ENCODE results near the gene PGF. TPM values are rescaled to one million over a fixed set of nuclear protein-coding genes. Genes with fewer than 3 reads are reported as not detected.

PGF gene
- total RNA-seq, 2 experiments from 2014 or later = 0.21 TPM; not detected in 1

GRCh38 chr14:74977164-74977900 is 21.9 kb upstream of the PGF start:
- Mint-ChIP-seq H3K4me1 (ENCODE audit: low read depth) (peaks cover 18% of the 10 kb centered on the region), H3K27me3 (ENCODE audit: low read depth) (no peaks in the 10 kb centered on the region), H3K27ac (peak overlapping the region; percentile 49), H3K4me3 (no peak overlapping the region), H3K36me3 (ENCODE audit: low read depth) (no peaks in the 10 kb centered on the region), H3K9me3 (ENCODE audit: insufficient read depth) (no peaks in the 10 kb centered on the region)
- DNase-seq (no peak), ATAC-seq (no peak)
- POLR2A ChIA-PET = interaction anchor here (0.6 kb wide), 1 partner anchor 1169 kb away, joined by 4 read pairs; no protein-coding TSS in a partner anchor
- CTCF ChIA-PET = no interaction called here

GRCh38 chr14:74976264-74977113 is 21.1 kb upstream of the PGF start:
- DNase-seq (no peak), ATAC-seq (no peak)
- peak overlapping the region; percentile 49 for H3K27ac Mint-ChIP-seq
- H3K4me1 Mint-ChIP-seq (ENCODE audit: low read depth) = peaks cover 18% of the 10 kb centered on the region
- H3K36me3 Mint-ChIP-seq (ENCODE audit: low read depth) = no peaks in the 10 kb centered on the region
- no peaks in the 10 kb centered on the region for H3K27me3 Mint-ChIP-seq (ENCODE audit: low read depth)
- no peaks in the 10 kb centered on the region for H3K9me3 Mint-ChIP-seq (ENCODE audit: insufficient read depth)
- POLR2A ChIA-PET = no interaction called here
- no peak overlapping the region for H3K4me3 Mint-ChIP-seq
- CTCF ChIA-PET = interaction anchor here (1.2 to 1.6 kb wide), 2 partner anchors 30 to 112 kb away, joined by 3 to 6 read pairs; no protein-coding TSS in a partner anchor

- Mint-ChIP-seq H3K27ac (no peak overlapping the region), H3K27me3 (ENCODE audit: low read depth) (no peaks in the 10 kb centered on the region), H3K9me3 (ENCODE audit: insufficient read depth) (no peaks in the 10 kb centered on the region), H3K4me1 (ENCODE audit: low read depth) (peaks cover 18% of the 10 kb centered on the region), H3K4me3 (no peak overlapping the region), H3K36me3 (ENCODE audit: low read depth) (no peaks in the 10 kb centered on the region)
- no peak for ATAC-seq
- DNase-seq = no peak
- CTCF ChIA-PET = interaction anchor here (1.2 to 1.6 kb wide), 2 partner anchors 29 to 113 kb away, joined by 3 to 6 read pairs; no protein-coding TSS in a partner anchor
- POLR2A ChIA-PET = no interaction called here
These were observed 19.8 kb upstream of the PGF start for GRCh38 chr14:74975059-74975810.

GRCh38 chr14:74974364-74975058 is 19.1 kb upstream of the PGF start:
- H3K4me1 Mint-ChIP-seq (ENCODE audit: low read depth) = peaks cover 18% of the 10 kb centered on the region
- H3K27ac Mint-ChIP-seq = peak overlapping the region; percentile 22
- CTCF ChIA-PET = interaction anchor here (1.6 kb wide), 1 partner anchor 28 kb away, joined by 6 read pairs; no protein-coding TSS in a partner anchor
- no peaks in the 10 kb centered on the region for H3K36me3 Mint-ChIP-seq (ENCODE audit: low read depth)
- no peak for DNase-seq
- ATAC-seq = no peak
- no peaks in the 10 kb centered on the region for H3K27me3 Mint-ChIP-seq (ENCODE audit: low read depth)
- no peaks in the 10 kb centered on the region for H3K9me3 Mint-ChIP-seq (ENCODE audit: insufficient read depth)
- POLR2A ChIA-PET = no interaction called here
- no peak overlapping the region for H3K4me3 Mint-ChIP-seq

GRCh38 chr14:74973905-74974363 is 18.5 kb upstream of the PGF start:
- no peak for ATAC-seq
- peaks cover 18% of the 10 kb centered on the region for H3K4me1 Mint-ChIP-seq (ENCODE audit: low read depth)
- no peaks in the 10 kb centered on the region for H3K27me3 Mint-ChIP-seq (ENCODE audit: low read depth)
- no peak for DNase-seq
- peak overlapping the region; percentile 22 for H3K27ac Mint-ChIP-seq
- H3K36me3 Mint-ChIP-seq (ENCODE audit: low read depth) = no peaks in the 10 kb centered on the region
- POLR2A ChIA-PET = interaction anchor here (1.0 kb wide), 1 partner anchor 9 kb away, joined by 4 read pairs; no protein-coding TSS in a partner anchor
- CTCF ChIA-PET = interaction anchor here (1.4 kb wide), 1 partner anchor 115 kb away, joined by 3 read pairs; no protein-coding TSS in a partner anchor
- no peaks in the 10 kb centered on the region for H3K9me3 Mint-ChIP-seq (ENCODE audit: insufficient read depth)
- H3K4me3 Mint-ChIP-seq = no peak overlapping the region

- no peak overlapping the region for H3K27ac Mint-ChIP-seq
- no peak overlapping the region for H3K4me3 Mint-ChIP-seq
- ATAC-seq (peak; percentile 78), DNase-seq (peak; percentile 64)
- CTCF ChIA-PET = interaction anchor here (1.4 kb wide), 1 partner anchor 116 kb away, joined by 3 read pairs; no protein-coding TSS in a partner anchor
- H3K36me3 Mint-ChIP-seq (ENCODE audit: low read depth) = no peaks in the 10 kb centered on the region
- POLR2A ChIA-PET = interaction anchor here (1.0 kb wide), 1 partner anchor 9 kb away, joined by 4 read pairs; no protein-coding TSS in a partner anchor
- no peaks in the 10 kb centered on the region for H3K9me3 Mint-ChIP-seq (ENCODE audit: insufficient read depth)
- H3K4me1 Mint-ChIP-seq (ENCODE audit: low read depth) = peaks cover 18% of the 10 kb centered on the region
- no peaks in the 10 kb centered on the region for H3K27me3 Mint-ChIP-seq (ENCODE audit: low read depth)
These were observed 17.7 kb upstream of the PGF start for GRCh38 chr14:74973003-74973653.

- H3K36me3 Mint-ChIP-seq (ENCODE audit: low read depth) = no peaks in the 10 kb centered on the region
- peaks cover 16% of the 10 kb centered on the region for H3K4me1 Mint-ChIP-seq (ENCODE audit: low read depth)
- DNase-seq = no peak
- CTCF ChIA-PET = interaction anchor here (0.7 to 1.8 kb wide), 2 partner anchors 24 to 63 kb away, joined by 4 to 5 read pairs; no protein-coding TSS in a partner anchor
- POLR2A ChIA-PET = interaction anchor here (0.6 to 0.7 kb wide), 2 partner anchors 135 to 715 kb away, joined by 3 read pairs; no protein-coding TSS in a partner anchor
- no peak overlapping the region for H3K27ac Mint-ChIP-seq
- no peak for ATAC-seq
- H3K9me3 Mint-ChIP-seq (ENCODE audit: insufficient read depth) = no peaks in the 10 kb centered on the region
- peaks cover 16% of the 10 kb centered on the region for H3K27me3 Mint-ChIP-seq (ENCODE audit: low read depth)
- no peak overlapping the region for H3K4me3 Mint-ChIP-seq
These were observed 13.4 kb upstream of the PGF start for GRCh38 chr14:74968811-74969210.

- no peak overlapping the region for H3K27ac Mint-ChIP-seq
- H3K36me3 Mint-ChIP-seq (ENCODE audit: low read depth) = no peaks in the 10 kb centered on the region
- ATAC-seq (no peak), DNase-seq (no peak)
- H3K4me1 Mint-ChIP-seq (ENCODE audit: low read depth) = peaks cover 20% of the 10 kb centered on the region
- no peaks in the 10 kb centered on the region for H3K9me3 Mint-ChIP-seq (ENCODE audit: insufficient read depth)
- ChIA-PET CTCF (interaction anchor here (1.2 to 3.2 kb wide), 4 partner anchors 8 to 123 kb away, joined by 5 to 14 read pairs (median 10); no protein-coding TSS in a partner anchor), POLR2A (interaction anchor here (1.7 kb wide), 1 partner anchor 8 kb away, joined by 4 read pairs; no protein-coding TSS in a partner anchor)
- no peak overlapping the region for H3K4me3 Mint-ChIP-seq
- H3K27me3 Mint-ChIP-seq (ENCODE audit: low read depth) = peaks cover 16% of the 10 kb centered on the region
These were observed 10.2 kb upstream of the PGF start for GRCh38 chr14:74965486-74966153.

- H3K27me3 Mint-ChIP-seq (ENCODE audit: low read depth) = peaks cover 16% of the 10 kb centered on the region
- ChIA-PET CTCF (interaction anchor here (1.0 to 3.2 kb wide), 6 partner anchors 8 to 123 kb away, joined by 3 to 14 read pairs (median 7); no protein-coding TSS in a partner anchor), POLR2A (interaction anchor here (1.7 kb wide), 1 partner anchor 9 kb away, joined by 4 read pairs; no protein-coding TSS in a partner anchor)
- H3K4me3 Mint-ChIP-seq = no peak overlapping the region
- no peaks in the 10 kb centered on the region for H3K9me3 Mint-ChIP-seq (ENCODE audit: insufficient read depth)
- H3K36me3 Mint-ChIP-seq (ENCODE audit: low read depth) = no peaks in the 10 kb centered on the region
- peaks cover 20% of the 10 kb centered on the region for H3K4me1 Mint-ChIP-seq (ENCODE audit: low read depth)
- no peak overlapping the region for H3K27ac Mint-ChIP-seq
- ATAC-seq (no peak), DNase-seq (no peak)
These were observed 9.5 kb upstream of the PGF start for GRCh38 chr14:74964787-74965485.

All from activated CD8-positive, alpha-beta T cell treated with anti-CD3 and anti-CD28 coated beads, Interleukin-2, amount 10 ng/mL, durations not matched to agents 7 days and 5 days (primary cell).